ENCODE results near the gene DENND1A.

- TF ChIP-seq CTCF (IDR thresholded peaks at IDR 0.05) (no peak), POLR2A (IDR thresholded peaks at IDR 0.05) (no peak)
These were observed 266.4 kb downstream of the DENND1A start for GRCh38 chr9:123663529-123663928.

Measured in right lobe of liver (tissue), 4 donors.